Astrocyte (in vitro differentiated cells and primary cell): ENCODE measurements around the gene ITGA8. TPM values are rescaled to one million over a fixed set of nuclear protein-coding genes. Genes with fewer than 3 reads are reported as not detected.

Source experiments
- DNase-seq: peaks from one replicate; pipeline ENCODE4 v3.0.0-alpha.2; 2010; ENCODE audit warnings: low read depth
- FAIRE-seq: peaks from 2 replicates; lab custom pipeline; 2011; peaks lifted over from hg19 to GRCh38; lab: Jason Lieb, UNC
- H2AFZ ChIP-seq: 2 replicates; pipeline ENCODE4 v1.6.0; 2012; ENCODE audit warnings: low read depth, low read length, inconsistent platforms
- H3K27ac ChIP-seq: 2 replicates; pipeline ENCODE4 v1.5.1; 2011; ENCODE audit warnings: low read depth, low read length, inconsistent platforms
- H3K27me3 ChIP-seq: 2 replicates; pipeline ENCODE4 v1.6.0; 2011; ENCODE audit warnings: low read length, inconsistent platforms; ENCODE audit not compliant: insufficient read depth
- H3K36me3 ChIP-seq: 2 replicates; pipeline ENCODE4 v1.5.1; 2011; ENCODE audit warnings: low read length, inconsistent platforms; ENCODE audit not compliant: insufficient read depth
- H3K4me1 ChIP-seq: 2 replicates; pipeline ENCODE4 v1.5.1; 2011; ENCODE audit warnings: low read length, inconsistent platforms; ENCODE audit not compliant: insufficient read depth
- H3K4me2 ChIP-seq: 2 replicates; pipeline ENCODE4 v1.6.0; 2012; ENCODE audit warnings: low read length, inconsistent platforms
- H3K4me3 ChIP-seq: 2 replicates; pipeline ENCODE4 v1.5.1; 2011; ENCODE audit warnings: low read depth, mild to moderate bottlenecking, low read length, inconsistent platforms; ENCODE audit not compliant: insufficient read depth
- H3K79me2 ChIP-seq: 2 replicates; pipeline ENCODE4 v1.6.0; 2012; ENCODE audit warnings: mild to moderate bottlenecking, low read length, inconsistent platforms; ENCODE audit not compliant: insufficient read depth
- H3K9ac ChIP-seq: 2 replicates; pipeline ENCODE4 v1.6.0; 2012; ENCODE audit warnings: mild to moderate bottlenecking, low read length, inconsistent platforms
- H3K9me3 ChIP-seq: 2 replicates; pipeline ENCODE4 v1.5.1; 2012; ENCODE audit warnings: low read depth, mild to moderate bottlenecking, low read length, inconsistent platforms; ENCODE audit not compliant: insufficient read depth
- H4K20me1 ChIP-seq: 2 replicates; pipeline ENCODE4 v1.6.0; 2012; ENCODE audit warnings: low read length, inconsistent platforms; ENCODE audit not compliant: insufficient read depth
- H3K27ac Mint-ChIP-seq: one replicate; pipeline ENCODE4 v1.8.0; 2021; ENCODE audit warnings: mild to moderate bottlenecking, mixed read lengths; ENCODE audit not compliant: unreplicated experiment
- H3K27me3 Mint-ChIP-seq: one replicate; pipeline ENCODE4 v1.8.0; 2021; ENCODE audit warnings: low read depth, mixed read lengths; ENCODE audit not compliant: unreplicated experiment
- H3K36me3 Mint-ChIP-seq: one replicate; pipeline ENCODE4 v1.8.0; 2021; ENCODE audit warnings: low read depth, mixed read lengths; ENCODE audit not compliant: unreplicated experiment
- H3K4me1 Mint-ChIP-seq: one replicate; pipeline ENCODE4 v1.8.0; 2021; ENCODE audit warnings: low read depth, mixed read lengths; ENCODE audit not compliant: unreplicated experiment
- H3K4me3 Mint-ChIP-seq: one replicate; pipeline ENCODE4 v1.8.0; 2021; ENCODE audit warnings: mild to moderate bottlenecking, moderate library complexity, mixed read lengths; ENCODE audit not compliant: unreplicated experiment
- H3K9me3 Mint-ChIP-seq: one replicate; pipeline ENCODE4 v1.8.0; 2021; ENCODE audit warnings: mild to moderate bottlenecking, mixed read lengths; ENCODE audit not compliant: unreplicated experiment
- CTCF ChIP-seq: IDR thresholded peaks from 2 replicates; pipeline ENCODE4 v1.5.1; 2011; ENCODE audit warnings: low read depth, mild to moderate bottlenecking, inconsistent platforms, low read length, moderate library complexity; ENCODE audit not compliant: insufficient read depth
- EZH2 ChIP-seq: IDR thresholded peaks from 2 replicates; pipeline ENCODE4 v1.6.1; 2012; ENCODE audit warnings: mild to moderate bottlenecking, low read length, inconsistent platforms; ENCODE audit not compliant: insufficient read depth
- total RNA-seq: library from RNA; stranded (reverse); gene quantifications from 2 replicates; pipeline ENCODE4 v1.2.1, GENCODE V29; 2021

The ITGA8 gene
- total RNA-seq, 1 donor from 2014 or later = not detected

GRCh38 chr10:15473396-15473767 lies 246.3 kb downstream of the ITGA8 start:
- FAIRE-seq (no peak), DNase-seq (no peak)
- H3K9me3 Mint-ChIP-seq = peaks cover 6% of the 10 kb centered on the region
- no peaks in the 10 kb centered on the region for H3K4me1 Mint-ChIP-seq
- Histone ChIP-seq H3K36me3 (no peaks in the 10 kb centered on the region), H2AFZ (no peak overlapping the region), H3K4me3 (no peak overlapping the region), H3K27me3 (no peaks in the 10 kb centered on the region), H3K9me3 (no peaks in the 10 kb centered on the region), H4K20me1 (no peaks in the 10 kb centered on the region), H3K27ac (peak overlapping the region; percentile 6), H3K9ac (no peak overlapping the region), H3K4me2 (peak overlapping the region; percentile 64), H3K4me1 (peaks cover 5% of the 10 kb centered on the region), H3K79me2 (no peaks in the 10 kb centered on the region)
- TF ChIP-seq EZH2 (no peak), CTCF (no peak)
- no peak overlapping the region for H3K4me3 Mint-ChIP-seq
- H3K27me3 Mint-ChIP-seq = peaks cover 41% of the 10 kb centered on the region
- H3K36me3 Mint-ChIP-seq = no peaks in the 10 kb centered on the region
- H3K27ac Mint-ChIP-seq = no peak overlapping the region

GRCh38 chr10:15472431-15473395 lies 247.0 kb downstream of the ITGA8 start:
- DNase-seq (peak; percentile 84), FAIRE-seq (peak; percentile 26)
- Mint-ChIP-seq H3K4me3 (no peak overlapping the region), H3K9me3 (peaks cover 6% of the 10 kb centered on the region), H3K4me1 (no peaks in the 10 kb centered on the region), H3K27me3 (peaks cover 37% of the 10 kb centered on the region), H3K27ac (no peak overlapping the region), H3K36me3 (no peaks in the 10 kb centered on the region)
- Histone ChIP-seq H3K4me3 (no peak overlapping the region), H3K27me3 (no peaks in the 10 kb centered on the region), H3K27ac (peak overlapping the region; percentile 29), H3K4me2 (peak overlapping the region; percentile 64), H2AFZ (no peak overlapping the region), H3K4me1 (peaks cover 5% of the 10 kb centered on the region), H3K79me2 (no peaks in the 10 kb centered on the region), H3K36me3 (no peaks in the 10 kb centered on the region), H4K20me1 (no peaks in the 10 kb centered on the region), H3K9me3 (no peaks in the 10 kb centered on the region), H3K9ac (no peak overlapping the region)
- no peak for TF ChIP-seq CTCF
- no peak for TF ChIP-seq EZH2

GRCh38 chr10:15472008-15472407 lies 247.7 kb downstream of the ITGA8 start:
- H3K4me1 Mint-ChIP-seq = no peaks in the 10 kb centered on the region
- H3K36me3 Mint-ChIP-seq = no peaks in the 10 kb centered on the region
- TF ChIP-seq CTCF = no peak
- TF ChIP-seq EZH2 = no peak
- Histone ChIP-seq H2AFZ (no peak overlapping the region), H4K20me1 (no peaks in the 10 kb centered on the region), H3K27ac (peak overlapping the region; percentile 29), H3K79me2 (no peaks in the 10 kb centered on the region), H3K4me3 (no peak overlapping the region), H3K36me3 (no peaks in the 10 kb centered on the region), H3K4me2 (peak overlapping the region; percentile 64), H3K9ac (no peak overlapping the region), H3K9me3 (no peaks in the 10 kb centered on the region), H3K27me3 (no peaks in the 10 kb centered on the region), H3K4me1 (peaks cover 5% of the 10 kb centered on the region)
- DNase-seq (no peak), FAIRE-seq (no peak)
- H3K9me3 Mint-ChIP-seq = peaks cover 6% of the 10 kb centered on the region
- no peak overlapping the region for H3K4me3 Mint-ChIP-seq
- H3K27ac Mint-ChIP-seq = no peak overlapping the region
- peaks cover 39% of the 10 kb centered on the region for H3K27me3 Mint-ChIP-seq
